ENCODE results near the gene H6PD. TPM values are rescaled to one million over a fixed set of nuclear protein-coding genes. Genes with fewer than 3 reads are reported as not detected.

H6PD gene
- total and polyA plus RNA-seq, 2 donors (not counting 3 experiments of a cell fraction or from before 2014, with no cell fraction given), result 24.5 to 29.0 TPM

- no peaks in the 10 kb centered on the region for H3K9me1 ChIP-seq (replicated peaks; ENCODE audit: control insufficient read depth, extremely low read depth, insufficient read depth, low read length)
- no peaks in the 10 kb centered on the region for H3K9me3 ChIP-seq (replicated peaks; ENCODE audit: control insufficient read depth, insufficient read depth, low read length)
- no TSS peak for BruUV-seq (replicated peaks)
- peaks cover 18% of the 10 kb centered on the region for H3K4me1 ChIP-seq (ENCODE audit: control insufficient read depth, extremely low read depth, insufficient read depth, low read length)
- H3K27me3 ChIP-seq (ENCODE audit: control insufficient read depth in 2 of 2, insufficient read depth in 2 of 2, low read length in 2 of 2), result no peaks in the 10 kb centered on the region
- H3K27ac ChIP-seq (ENCODE audit: insufficient read depth, low read depth, low read length), result no peak overlapping the region
- no peak overlapping the region for H3K9ac ChIP-seq (replicated peaks; ENCODE audit: extremely low read depth, insufficient read depth, low read length)
- FAIRE-seq (peak; percentile 8), DNase-seq (ENCODE audit: low read depth, low spot score) (no peak)
- H2AFZ ChIP-seq (ENCODE audit: low read depth, low read length), result no peak overlapping the region
- H3K79me2 ChIP-seq (ENCODE audit: control insufficient read depth, insufficient read depth, low read length), result peaks cover 93% of the 10 kb centered on the region
- dilution Hi-C loops (cut with MboI; ENCODE audit: extremely low pct_ligation_motif_present, low sequenced_read_pairs), result no loop called here
- intact Hi-C loops (cut with micrococcal nuclease), result loop anchor here (1.0 kb wide), 1 partner anchor 12 kb away; no protein-coding TSS in a partner anchor
- H3K4me3 ChIP-seq (replicated peaks in 1 of 3; ENCODE audit: insufficient read depth in 1 of 3, low read depth in 1 of 3, low read length in 3 of 3), result no peak overlapping the region
- ChIA-PET POLR2A (no interaction called here), CTCF (interaction anchor here (0.6 to 1.9 kb wide), 4 partner anchors 26 to 269 kb away, joined by 3 to 5 read pairs (median 3); no protein-coding TSS in a partner anchor)
- TF ChIP-seq POLR2A (IDR thresholded peaks at IDR 0.05; ENCODE audit: low read depth, low read length), result no peak
- no peak for TF ChIP-seq GATA2 (IDR thresholded peaks at IDR 0.05; ENCODE audit: insufficient read depth, insufficient read length, low read depth, low read length)
- TF ChIP-seq JUN (IDR thresholded peaks at IDR 0.05; ENCODE audit: borderline replicate concordance, insufficient read depth, insufficient read length, low read depth), result no peak
- no peak for TF ChIP-seq FOS (IDR thresholded peaks at IDR 0.05; ENCODE audit: borderline replicate concordance, insufficient read depth, low read length)
- no peak for TF ChIP-seq MAX (IDR thresholded peaks at IDR 0.05; ENCODE audit: insufficient read depth, insufficient read length)
- no peak for TF ChIP-seq POLR2AphosphoS5 (IDR thresholded peaks at IDR 0.05; ENCODE audit: insufficient read depth, low read depth, low read length)
- H4K20me1 ChIP-seq (replicated peaks; ENCODE audit: control insufficient read depth, extremely low read depth, insufficient read depth, low read length), result peaks cover 7% of the 10 kb centered on the region
- no peak overlapping the region for H3K4me2 ChIP-seq (ENCODE audit: insufficient read depth, low read length)
- peaks cover 2 to 10% of the 10 kb centered on the region in 2 experiments for H3K36me3 ChIP-seq (ENCODE audit: control insufficient read depth in 2 of 2, extremely low read depth in 1 of 2, insufficient read depth in 2 of 2, low read length in 2 of 2)
Measured at GRCh38 chr1:9314711-9315379, 80.3 kb downstream of the H6PD start.
